Measurements from ENCODE around the gene LAMA2. TPM values are rescaled to one million over a fixed set of nuclear protein-coding genes. Genes with fewer than 3 reads are reported as not detected.

Gene LAMA2
- total and polyA plus RNA-seq, 2 experiments from 2014 or later, result 13.4 to 78.1 TPM

- TF ChIP-seq CTCF (IDR thresholded peaks at IDR 0.05; ENCODE audit: low read depth, low read length), result no peak
- Histone ChIP-seq H3K36me3 (no peaks in the 10 kb centered on the region), H3K27me3 (no peaks in the 10 kb centered on the region), H3K4me1 (ENCODE audit: low read depth) (peaks cover 22% of the 10 kb centered on the region), H3K4me3 (no peak overlapping the region), H3K27ac (no peak overlapping the region), H3K9me3 (ENCODE audit: low read depth) (no peaks in the 10 kb centered on the region)
- DNase-seq (ENCODE audit: low read depth in 1 of 2, low spot score in 1 of 2), result peak in 1 of 2 donors; percentile 66
These were observed 231.9 kb downstream of the LAMA2 start for GRCh38 chr6:129114636-129115391.

- no peaks in the 10 kb centered on the region for H3K36me3 ChIP-seq
- H3K4me1 ChIP-seq (ENCODE audit: low read depth), result peaks cover 22% of the 10 kb centered on the region
- no peaks in the 10 kb centered on the region for H3K27me3 ChIP-seq
- TF ChIP-seq CTCF (IDR thresholded peaks at IDR 0.05; ENCODE audit: low read depth, low read length), result no peak
- no peak overlapping the region for H3K27ac ChIP-seq
- DNase-seq (ENCODE audit: low read depth in 1 of 2, low spot score in 1 of 2), result no peak
- H3K4me3 ChIP-seq, result no peak overlapping the region
- H3K9me3 ChIP-seq (ENCODE audit: low read depth), result no peaks in the 10 kb centered on the region
These were observed 232.5 kb downstream of the LAMA2 start for GRCh38 chr6:129115471-129115870.

- Histone ChIP-seq H3K36me3 (no peaks in the 10 kb centered on the region), H3K9me3 (ENCODE audit: low read depth) (no peaks in the 10 kb centered on the region), H3K27me3 (no peaks in the 10 kb centered on the region), H3K4me1 (ENCODE audit: low read depth) (peaks cover 3% of the 10 kb centered on the region), H3K27ac (no peak overlapping the region), H3K4me3 (no peak overlapping the region)
- DNase-seq (ENCODE audit: low read depth in 1 of 2, low spot score in 1 of 2), result no peak
- TF ChIP-seq CTCF (IDR thresholded peaks at IDR 0.05; ENCODE audit: low read depth, low read length), result no peak
These were observed 234.4 kb downstream of the LAMA2 start for GRCh38 chr6:129117355-129117754.

- Histone ChIP-seq H3K4me1 (ENCODE audit: low read depth) (no peaks in the 10 kb centered on the region), H3K9me3 (ENCODE audit: low read depth) (no peaks in the 10 kb centered on the region), H3K27me3 (no peaks in the 10 kb centered on the region), H3K4me3 (no peak overlapping the region), H3K36me3 (no peaks in the 10 kb centered on the region), H3K27ac (no peak overlapping the region)
- no peak for TF ChIP-seq CTCF (IDR thresholded peaks at IDR 0.05; ENCODE audit: low read depth, low read length)
- DNase-seq (ENCODE audit: low read depth in 1 of 2, low spot score in 1 of 2), result no peak
These were observed 238.1 kb downstream of the LAMA2 start for GRCh38 chr6:129120856-129121638.

- H3K36me3 ChIP-seq, result no peaks in the 10 kb centered on the region
- TF ChIP-seq CTCF (IDR thresholded peaks at IDR 0.05; ENCODE audit: low read depth, low read length), result no peak
- no peaks in the 10 kb centered on the region for H3K9me3 ChIP-seq (ENCODE audit: low read depth)
- no peak for DNase-seq (ENCODE audit: low read depth in 1 of 2, low spot score in 1 of 2)
- peak overlapping the region; percentile 26 for H3K27ac ChIP-seq
- H3K4me3 ChIP-seq, result no peak overlapping the region
- no peaks in the 10 kb centered on the region for H3K27me3 ChIP-seq
- H3K4me1 ChIP-seq (ENCODE audit: low read depth), result no peaks in the 10 kb centered on the region
These were observed 241.4 kb downstream of the LAMA2 start for GRCh38 chr6:129124347-129124746.

All from cardiac muscle cell (in vitro differentiated cells and primary cell).